Endothelial cell of umbilical vein (primary cell): ENCODE results near the gene CCR7. TPM values are rescaled to one million over a fixed set of nuclear protein-coding genes. Genes with fewer than 3 reads are reported as not detected.

Experiments used
- BruUV-seq: library from RNA; stranded (reverse); fragments of 400-500 nt; replicated peaks from 2 replicates; lab custom pipeline; 2021; lab: Mats Ljungman, UMichigan
- CTCF ChIA-PET: fragments of 300-600, 350-600 bp; sonication (Branson Sonifier 250); formaldehyde crosslinking; loops from one replicate; lab custom pipeline; 2021; ENCODE audit warnings: antibody characterized with exemption, inconsistent platforms; lab: Charles Lee
- POLR2A ChIA-PET: fragments of 300-600, 350-600 bp; sonication (Branson Sonifier 250); formaldehyde crosslinking; loops from one replicate; lab custom pipeline; 2021; ENCODE audit warnings: antibody characterized with exemption, inconsistent platforms; lab: Charles Lee
- DNase-seq: peaks from one replicate; pipeline ENCODE4 v3.0.0-alpha.2; 2011; ENCODE audit warnings: low read depth, low spot score
- FAIRE-seq: peaks from 2 replicates; lab custom pipeline; 2011; peaks lifted over from hg19 to GRCh38; lab: Jason Lieb, UNC
- H2AFZ ChIP-seq: 2 replicates; pipeline ENCODE4 v1.6.0; 2012; ENCODE audit warnings: low read depth, low read length, control low read depth, inconsistent platforms
- H3K27ac ChIP-seq: 2 replicates; pipeline ENCODE4 v1.5.1; 2011; ENCODE audit warnings: low read depth, mild to moderate bottlenecking, control low read depth, low read length, moderate library complexity; ENCODE audit not compliant: insufficient read depth
- H3K27me3 ChIP-seq, 2 experiments: 2 replicates each; pipeline versions ENCODE4 v1.6.0 to v1.6.1; 2011; ENCODE audit warnings: low read length in 2 of 2, mixed read lengths in 1 of 2; ENCODE audit not compliant: control insufficient read depth in 2 of 2, insufficient read depth in 2 of 2
- H3K36me3 ChIP-seq, 2 experiments: 2 replicates in 1 of 2; 3 replicates in 1 of 2; pipeline ENCODE4 v1.5.1; 2011; ENCODE audit warnings: low read length in 2 of 2, mild to moderate bottlenecking in 1 of 2, moderate library complexity in 1 of 2; ENCODE audit not compliant: control insufficient read depth in 2 of 2, insufficient read depth in 2 of 2; ENCODE audit errors: extremely low read depth in 1 of 2
- H3K4me1 ChIP-seq: 3 replicates; pipeline ENCODE4 v1.5.1; 2011; ENCODE audit warnings: mild to moderate bottlenecking, low read length; ENCODE audit not compliant: control insufficient read depth, insufficient read depth; ENCODE audit errors: extremely low read depth
- H3K4me2 ChIP-seq: 2 replicates; pipeline ENCODE4 v1.6.1; 2011; ENCODE audit warnings: low read length, control low read depth, mixed read lengths; ENCODE audit not compliant: insufficient read depth
- H3K4me3 ChIP-seq, 3 experiments: fragments of 200-600 bp in 1 of 3; sonication (generic), shearing (Covaris generic) in 1 of 3; replicated peaks in 1 of 3; 2 replicates each; pipeline ENCODE4 v1.5.1; 2011 to 2016; ENCODE audit warnings: control low read depth in 3 of 3, low read length in 3 of 3, mild to moderate bottlenecking in 2 of 3, inconsistent platforms in 1 of 3, low read depth in 1 of 3, moderate library complexity in 1 of 3; ENCODE audit not compliant: insufficient read depth in 1 of 3
- H3K79me2 ChIP-seq: 2 replicates; pipeline ENCODE4 v1.6.0; 2012; ENCODE audit warnings: low read length, inconsistent platforms; ENCODE audit not compliant: control insufficient read depth, insufficient read depth
- H3K9ac ChIP-seq: replicated peaks from 2 replicates; pipeline ENCODE3; 2011; ENCODE audit warnings: low read length, control low read depth; ENCODE audit not compliant: insufficient read depth; ENCODE audit errors: extremely low read depth
- H3K9me1 ChIP-seq: replicated peaks from 3 replicates; pipeline ENCODE4 v1.6.0; 2011; ENCODE audit warnings: mild to moderate bottlenecking, low read length; ENCODE audit not compliant: control insufficient read depth, insufficient read depth; ENCODE audit errors: extremely low read depth
- H3K9me3 ChIP-seq: replicated peaks from 2 replicates; pipeline ENCODE4 v1.5.1; 2012; ENCODE audit warnings: low read length, inconsistent platforms; ENCODE audit not compliant: control insufficient read depth, insufficient read depth
- H4K20me1 ChIP-seq: replicated peaks from 2 replicates; pipeline ENCODE3; 2011; ENCODE audit warnings: mild to moderate bottlenecking, low read length; ENCODE audit not compliant: control insufficient read depth, insufficient read depth; ENCODE audit errors: extremely low read depth
- EZH2 ChIP-seq: IDR thresholded peaks from 2 replicates; pipeline ENCODE4 v1.6.1; 2012; ENCODE audit warnings: borderline replicate concordance, low read depth, mild to moderate bottlenecking, moderate library complexity, low read length, inconsistent platforms; ENCODE audit not compliant: severe bottlenecking
- FOS ChIP-seq: IDR thresholded peaks from 2 replicates; pipeline ENCODE4 v1.6.1; 2011; ENCODE audit warnings: mild to moderate bottlenecking, low read length, moderate library complexity, borderline replicate concordance; ENCODE audit not compliant: insufficient read depth
- GATA2 ChIP-seq: IDR thresholded peaks from 2 replicates; pipeline ENCODE4 v1.7.0; 2011; ENCODE audit warnings: low read depth, mild to moderate bottlenecking, moderate library complexity, mixed read lengths, low read length; ENCODE audit not compliant: insufficient read length, insufficient read depth
- JUN ChIP-seq: IDR thresholded peaks from 2 replicates; pipeline ENCODE4 v1.6.1; 2011; ENCODE audit warnings: borderline replicate concordance, low read depth; ENCODE audit not compliant: insufficient read length, insufficient read depth
- MAX ChIP-seq: IDR thresholded peaks from 2 replicates; pipeline ENCODE4 v1.6.1; 2011; ENCODE audit not compliant: insufficient read depth, insufficient read length
- MYC ChIP-seq: IDR thresholded peaks from one replicate; pipeline ENCODE4 v1.6.1; 2011; ENCODE audit warnings: mild to moderate bottlenecking, low read depth, low read length
- POLR2A ChIP-seq: IDR thresholded peaks from 2 replicates; pipeline ENCODE4 v1.6.1; 2012; ENCODE audit warnings: low read depth, mild to moderate bottlenecking, control low read depth, low read length
- POLR2AphosphoS5 ChIP-seq: IDR thresholded peaks from 2 replicates; pipeline ENCODE4 v1.6.1; 2012; ENCODE audit warnings: low read depth, mild to moderate bottlenecking, control low read depth, low read length, moderate library complexity; ENCODE audit not compliant: insufficient read depth
- dilution Hi-C: fragments of 300-500 bp; cut with MboI; formaldehyde crosslinking; loops from one replicate; pipeline ENCODE4 v1.15.0; 2019; ENCODE audit warnings: low sequenced_read_pairs; ENCODE audit not compliant: extremely low pct_ligation_motif_present
- intact Hi-C: fragments of 100-400 bp; cut with micrococcal nuclease; formaldehyde crosslinking; loops from one replicate; pipeline ENCODE4 v1.10.0; 2022
- polyA plus RNA-seq, 4 experiments: library from polyadenylated mRNA; depleted of rRNA in 3 of 4; stranded (reverse) in 3 of 4; unstranded in 1 of 4; fragments of >200 nt; gene quantifications; 2 replicates each; pipeline versions ENCODE4 v1.2.1 to v1.2.3, GENCODE V29; 2011 to 2012; ENCODE audit warnings: missing spikeins in 1 of 4
- total RNA-seq: library from RNA; stranded (reverse); gene quantifications from 2 replicates; pipeline ENCODE4 v1.2.3, GENCODE V29; 2021
- TF ChIP-seq, protein P1 (sequence below), 2 donors: IDR thresholded peaks; 1 replicate in 1 of 2; 2 replicates in 1 of 2; pipeline ENCODE4 v1.5.1; 2011; ENCODE audit warnings: low read length in 2 of 2, mild to moderate bottlenecking in 2 of 2, moderate library complexity in 2 of 2, control low read depth in 1 of 2, inconsistent platforms in 1 of 2, low read depth in 1 of 2; ENCODE audit not compliant: insufficient read depth in 1 of 2; ENCODE audit errors: extremely low read depth in 1 of 2

Gene CCR7
- total and polyA plus RNA-seq, 2 donors (not counting 3 experiments of a cell fraction or from before 2014, with no cell fraction given): 0.18 TPM; not detected in 1

GRCh38 chr17:40511667-40512220 lies 53.5 kb downstream of the CCR7 start:
- intact Hi-C loops: no loop called here
- DNase-seq (no peak), FAIRE-seq (no peak)
- dilution Hi-C loops: no loop called here
- TF ChIP-seq POLR2AphosphoS5 (no peak), EZH2 (no peak)
- TF ChIP-seq, protein P1, sequence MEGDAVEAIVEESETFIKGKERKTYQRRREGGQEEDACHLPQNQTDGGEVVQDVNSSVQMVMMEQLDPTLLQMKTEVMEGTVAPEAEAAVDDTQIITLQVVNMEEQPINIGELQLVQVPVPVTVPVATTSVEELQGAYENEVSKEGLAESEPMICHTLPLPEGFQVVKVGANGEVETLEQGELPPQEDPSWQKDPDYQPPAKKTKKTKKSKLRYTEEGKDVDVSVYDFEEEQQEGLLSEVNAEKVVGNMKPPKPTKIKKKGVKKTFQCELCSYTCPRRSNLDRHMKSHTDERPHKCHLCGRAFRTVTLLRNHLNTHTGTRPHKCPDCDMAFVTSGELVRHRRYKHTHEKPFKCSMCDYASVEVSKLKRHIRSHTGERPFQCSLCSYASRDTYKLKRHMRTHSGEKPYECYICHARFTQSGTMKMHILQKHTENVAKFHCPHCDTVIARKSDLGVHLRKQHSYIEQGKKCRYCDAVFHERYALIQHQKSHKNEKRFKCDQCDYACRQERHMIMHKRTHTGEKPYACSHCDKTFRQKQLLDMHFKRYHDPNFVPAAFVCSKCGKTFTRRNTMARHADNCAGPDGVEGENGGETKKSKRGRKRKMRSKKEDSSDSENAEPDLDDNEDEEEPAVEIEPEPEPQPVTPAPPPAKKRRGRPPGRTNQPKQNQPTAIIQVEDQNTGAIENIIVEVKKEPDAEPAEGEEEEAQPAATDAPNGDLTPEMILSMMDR (IDR thresholded peaks at IDR 0.05; ENCODE audit: extremely low read depth in 1 of 2, insufficient read depth in 1 of 2, low read depth in 1 of 2, low read length in 2 of 2): no peak
- H3K27me3 ChIP-seq: peaks cover 0 to 18% of the 10 kb centered on the region in 2 experiments
- no peak overlapping the region for H3K27ac ChIP-seq
- BruUV-seq: no TSS peak
- H3K9me1 ChIP-seq: no peaks in the 10 kb centered on the region
- ChIA-PET CTCF (interaction anchor here (1.1 to 4.0 kb wide), 5 partner anchors 14 to 64 kb away, joined by 3 to 21 read pairs (median 4); no protein-coding TSS in a partner anchor), POLR2A (no interaction called here)
- no peak overlapping the region for H3K4me3 ChIP-seq
- no peaks in the 10 kb centered on the region for H3K79me2 ChIP-seq
- H3K36me3 ChIP-seq: no peaks in the 10 kb centered on the region
- peaks cover 4% of the 10 kb centered on the region for H3K4me1 ChIP-seq
- H3K4me2 ChIP-seq: no peak overlapping the region
- H3K9ac ChIP-seq: no peak overlapping the region
- no peaks in the 10 kb centered on the region for H3K9me3 ChIP-seq
- no peaks in the 10 kb centered on the region for H4K20me1 ChIP-seq
- no peak overlapping the region for H2AFZ ChIP-seq

DNA sequence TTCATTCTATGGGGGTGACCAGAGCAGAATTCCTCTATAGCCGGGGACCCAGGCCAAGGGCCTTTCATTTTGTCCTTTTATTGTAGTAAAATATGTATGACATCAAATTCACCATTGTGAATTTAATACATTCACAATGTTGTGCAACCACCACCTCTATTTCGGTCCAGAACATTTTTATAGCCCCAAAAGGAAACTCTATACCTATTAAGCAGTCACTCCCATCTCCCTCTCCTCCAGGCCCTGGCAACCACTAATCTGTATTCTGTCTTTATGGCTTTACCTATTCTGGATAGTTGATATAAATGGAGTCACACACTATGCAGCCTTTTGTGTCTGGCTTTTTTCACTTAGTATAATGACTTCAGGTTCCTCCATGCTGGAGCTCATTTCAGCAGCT lies 54.1 kb downstream of the CCR7 start:
- intact Hi-C loops (no loop called here), dilution Hi-C loops (no loop called here)
- no peaks in the 10 kb centered on the region for H3K4me1 ChIP-seq
- H3K79me2 ChIP-seq: no peaks in the 10 kb centered on the region
- no peak overlapping the region for H3K4me2 ChIP-seq
- no peaks in the 10 kb centered on the region for H3K9me3 ChIP-seq
- no peaks in the 10 kb centered on the region for H3K9me1 ChIP-seq
- ChIA-PET CTCF (interaction anchor here (1.1 to 4.0 kb wide), 5 partner anchors 13 to 63 kb away, joined by 3 to 21 read pairs (median 4); no protein-coding TSS in a partner anchor), POLR2A (no interaction called here)
- TF ChIP-seq, protein P1 (IDR thresholded peaks at IDR 0.05; ENCODE audit: extremely low read depth in 1 of 2, insufficient read depth in 1 of 2, low read depth in 1 of 2, low read length in 2 of 2): no peak
- TF ChIP-seq MAX (no peak), POLR2AphosphoS5 (no peak), GATA2 (no peak), EZH2 (no peak), POLR2A (no peak), MYC (no peak), JUN (no peak), FOS (no peak)
- H2AFZ ChIP-seq: no peak overlapping the region
- H3K36me3 ChIP-seq: no peaks in the 10 kb centered on the region
- peaks cover 0 to 18% of the 10 kb centered on the region in 2 experiments for H3K27me3 ChIP-seq
- no peak overlapping the region for H3K4me3 ChIP-seq
- H3K9ac ChIP-seq: no peak overlapping the region
- FAIRE-seq (no peak), DNase-seq (no peak)
- no peaks in the 10 kb centered on the region for H4K20me1 ChIP-seq
- no TSS peak for BruUV-seq
- H3K27ac ChIP-seq: no peak overlapping the region
